GM19452 (cell line): ENCODE results near the gene NOL6.
"Not testable (repeated sequence)": the region's sequence is repeated elsewhere in the genome, so short reads cannot be mapped to it uniquely, and the experiment has no call there.

Experiments
- ATAC-seq: cut with Tn5 transposase; IDR thresholded peaks from one replicate; pipeline ENCODE4 v1.9.1; 2021; ENCODE audit not compliant: unreplicated experiment

NOL6 gene

GRCh38 chr9:33472881-33473615, 676 bp downstream of the NOL6 start:
- no peak for ATAC-seq

- ATAC-seq = no peak
Observed at GRCh38 chr9:33472171-33472880, 1.4 kb downstream of the NOL6 start.

GRCh38 chr9:33471361-33471760, 2.4 kb downstream of the NOL6 start:
- ATAC-seq = no peak

GRCh38 chr9:33469891-33470290, 3.8 kb downstream of the NOL6 start:
- ATAC-seq = no peak

- no peak for ATAC-seq
Observed at GRCh38 chr9:33468797-33469621, 4.7 kb downstream of the NOL6 start.

GRCh38 chr9:33468215-33468730, 5.5 kb downstream of the NOL6 start:
- ATAC-seq = no peak

GRCh38 chr9:33467526-33467925, 6.2 kb downstream of the NOL6 start:
- no peak for ATAC-seq

GRCh38 chr9:33466565-33467495, 6.9 kb downstream of the NOL6 start:
- ATAC-seq = no peak

- no peak for ATAC-seq
Observed at GRCh38 chr9:33465596-33466564, 7.8 kb downstream of the NOL6 start.

GRCh38 chr9:33465096-33465495, 8.6 kb downstream of the NOL6 start:
- no peak for ATAC-seq

- ATAC-seq = no peak
Observed at GRCh38 chr9:33464045-33464636, 9.6 kb downstream of the NOL6 start.

GRCh38 chr9:33463151-33463550, 10.6 kb downstream of the NOL6 start:
- ATAC-seq = no peak

- ATAC-seq = no peak
Observed at GRCh38 chr9:33461492-33461891, 12.2 kb downstream of the NOL6 start.

- ATAC-seq = no peak
Observed at GRCh38 chr9:33460854-33461253, 12.9 kb downstream of the NOL6 start.

GRCh38 chr9:33459115-33459514, 14.6 kb downstream of the NOL6 start:
- ATAC-seq = no peak

GRCh38 chr9:33458444-33458843, 15.3 kb downstream of the NOL6 start:
- ATAC-seq = no peak

- no peak for ATAC-seq
Observed at GRCh38 chr9:33455945-33456344, 17.8 kb downstream of the NOL6 start.

GRCh38 chr9:33455456-33455855, 18.3 kb downstream of the NOL6 start:
- ATAC-seq = not testable (repeated sequence)

GRCh38 chr9:33454661-33455026, 19.1 kb downstream of the NOL6 start:
- not testable (repeated sequence) for ATAC-seq
